GM21619 (cell line): Measurements from ENCODE around the gene SEC22C.

Source experiments
- ATAC-seq: cut with Tn5 transposase; IDR thresholded peaks from one replicate; pipeline ENCODE4 v1.9.1; 2021; ENCODE audit not compliant: unreplicated experiment

Gene SEC22C

DNA sequence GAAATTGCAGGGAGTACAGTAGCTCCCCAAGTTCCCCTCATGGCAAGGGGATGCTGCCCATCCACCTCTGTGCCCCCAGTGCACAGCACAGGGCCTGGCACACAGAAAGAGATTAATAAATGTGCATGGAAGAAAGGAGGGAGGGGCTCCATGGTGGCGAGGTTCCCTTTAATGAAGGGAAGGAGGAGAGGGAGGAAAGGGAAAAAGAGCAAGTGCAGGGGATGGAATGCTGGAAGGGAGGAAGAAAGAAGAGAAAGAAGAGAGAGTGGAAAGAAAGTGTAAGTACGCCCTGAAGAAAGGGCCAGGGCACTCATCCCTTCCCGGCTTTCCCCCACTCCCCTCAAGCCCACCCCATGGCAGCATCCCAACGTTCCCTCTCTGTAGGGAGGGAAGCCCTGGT lies 80.9 kb downstream of the SEC22C start:
- no peak for ATAC-seq

GRCh38 chr3:42500091-42500490 lies 81.7 kb downstream of the SEC22C start:
- no peak for ATAC-seq

DNA sequence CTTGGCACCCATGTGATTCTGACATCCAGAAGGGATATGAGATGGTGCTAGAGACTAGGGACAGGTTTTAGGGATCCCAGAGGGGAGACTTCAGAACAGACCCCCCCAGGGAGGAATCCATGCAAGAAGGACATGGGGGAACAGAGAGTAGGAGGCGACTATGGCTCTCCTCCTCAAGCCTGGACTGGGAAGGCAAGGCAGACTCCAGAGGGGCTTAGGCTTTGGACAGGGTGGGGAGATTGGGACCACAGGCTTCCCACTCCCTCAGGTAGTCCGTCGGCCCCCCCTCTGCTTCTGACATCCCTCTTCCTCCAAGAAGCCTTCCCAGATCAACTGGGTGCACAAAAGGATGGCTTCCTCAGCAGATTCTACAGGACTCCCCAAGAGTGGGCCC lies 82.3 kb downstream of the SEC22C start:
- no peak for ATAC-seq

GRCh38 chr3:42498791-42499477 lies 82.8 kb downstream of the SEC22C start:
- no peak for ATAC-seq

- no peak for ATAC-seq
These were observed 83.7 kb downstream of the SEC22C start for GRCh38 chr3:42498034-42498433.
